Thoracic aorta endothelial cell (primary cell): ENCODE measurements around the gene ARF5. TPM values are rescaled to one million over a fixed set of nuclear protein-coding genes. Genes with fewer than 3 reads are reported as not detected.

Experiments
- total RNA-seq: library from RNA; depleted of rRNA; stranded (reverse); fragments of >200 nt; gene quantifications from 2 replicates; pipeline ENCODE4 v1.2.3, GENCODE V29; 2012

ARF5 gene
- total RNA-seq: 107 and 111 TPM in 2 replicates

DNA sequence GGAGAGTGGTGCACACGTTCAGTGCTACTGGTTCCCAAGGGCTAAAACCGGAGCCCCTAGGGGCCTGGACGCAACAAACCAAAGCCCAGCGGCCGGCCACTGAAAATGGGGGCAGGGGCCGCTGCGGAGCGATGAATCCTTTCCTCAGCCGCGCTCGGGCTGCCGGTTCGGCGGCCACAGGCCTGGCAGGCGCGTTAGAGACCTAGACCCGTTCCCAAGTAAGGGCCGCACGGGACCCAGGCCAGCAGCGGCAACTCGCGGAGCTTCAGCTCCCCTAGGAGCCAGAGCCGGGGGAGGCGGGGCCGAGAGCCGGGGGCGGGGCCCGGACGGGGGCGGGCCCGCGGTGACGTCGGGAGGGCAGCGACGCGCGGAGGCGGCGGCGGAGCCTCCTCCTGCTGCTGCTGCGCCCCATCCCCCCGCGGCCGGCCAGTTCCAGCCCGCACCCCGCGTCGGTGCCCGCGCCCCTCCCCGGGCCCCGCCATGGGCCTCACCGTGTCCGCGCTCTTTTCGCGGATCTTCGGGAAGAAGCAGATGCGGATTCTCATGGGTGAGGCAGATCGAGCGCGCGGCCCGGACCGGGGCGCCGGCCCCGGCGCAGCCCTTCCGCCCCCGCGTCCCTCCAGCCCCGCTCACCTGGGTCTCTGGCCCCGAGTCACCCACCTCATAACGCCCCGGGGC is at the start of gene ARF5:
Gene ARF5 (plus strand): TSS at position 393 of the 678 bp plus-strand sequence. CDS start 88 bp downstream, at position 481.

DNA sequence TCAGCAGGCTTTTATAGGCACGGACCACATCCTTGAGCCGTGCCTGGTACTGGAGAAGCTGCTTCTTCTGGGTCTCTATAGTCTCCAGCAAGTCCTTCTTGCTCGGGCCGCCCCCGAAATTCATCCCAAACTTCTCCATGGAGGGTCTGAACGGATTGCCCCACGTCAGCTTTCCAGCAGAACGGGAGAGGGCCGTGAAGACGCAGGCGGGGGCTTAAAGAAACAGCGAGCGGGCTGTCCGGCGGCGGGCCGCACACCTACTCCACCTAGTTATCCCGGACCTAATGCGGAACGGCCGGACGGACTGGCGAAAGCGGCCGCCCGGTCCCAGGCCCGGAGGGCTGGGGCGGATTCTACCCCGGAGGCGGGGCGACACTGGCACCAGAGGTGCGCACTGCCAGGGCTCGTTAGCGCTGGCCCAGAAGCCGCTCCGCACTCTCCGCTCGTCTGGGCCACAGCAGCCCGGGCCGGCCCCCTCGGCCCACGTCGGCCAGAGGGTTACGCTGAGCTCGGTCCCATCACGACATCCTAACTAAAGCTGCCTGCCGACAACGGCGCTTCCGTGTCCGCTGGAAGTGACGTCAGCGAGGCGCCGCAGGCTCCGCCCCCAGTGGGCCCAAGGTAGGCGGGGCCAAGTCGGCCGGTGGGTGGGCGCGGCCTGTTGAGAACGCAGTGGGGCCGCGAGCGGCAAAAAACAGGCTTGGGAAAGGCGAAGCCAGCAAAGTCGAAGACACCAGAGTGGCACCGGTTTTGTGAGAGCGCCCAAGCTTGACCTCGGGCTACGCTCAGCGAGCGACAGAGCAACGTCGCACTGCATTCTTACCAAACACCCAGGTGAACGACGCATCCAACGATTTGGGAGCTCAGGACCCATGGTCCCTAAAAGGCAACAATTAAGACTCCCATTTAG is 2.9 kb upstream of the ARF5 start, which contains the start of gene GCC1:
Gene GCC1 (minus strand): TSS at position 553 of the 910 bp plus-strand sequence. CDS start 414 bp downstream, at position 139.

DNA sequence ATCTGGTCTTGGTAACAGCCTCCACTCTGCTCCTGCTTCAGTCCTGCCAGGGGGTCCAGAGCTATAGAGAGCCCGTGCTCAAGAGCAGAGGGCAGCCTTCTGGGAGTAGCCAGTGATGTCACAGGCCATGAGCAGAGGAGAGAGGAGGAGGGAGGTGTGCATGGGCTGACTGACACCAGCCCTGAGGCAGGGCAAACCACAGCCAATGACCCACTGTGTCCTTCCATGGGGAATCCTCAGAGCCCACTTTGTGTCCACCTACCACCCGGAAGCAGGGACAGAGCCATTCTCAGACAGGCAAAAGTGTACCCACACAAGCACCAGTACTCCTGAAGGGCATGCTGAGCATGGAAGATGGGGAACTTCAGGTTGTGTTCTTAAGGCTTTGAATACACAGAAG is 29.8 kb downstream of the ARF5 start, which contains the start of gene PAX4:
Gene PAX4 (minus strand): TSS at position 101 of the 400 bp plus-strand sequence. CDS start 2,214 bp downstream, outside the sequence.

Other genes starting within 250 kb of the ARF5 start
- 37.4 and 42.4 TPM in 2 replicates for gene ZNF800, start 195.7 kb upstream of the ARF5 start, total RNA-seq
- gene GCC1, start 2.8 kb upstream of the ARF5 start, total RNA-seq: 18.2 TPM in 2 replicates
- 2.8 and 3.7 TPM in 2 replicates for gene FSCN3, start 5.3 kb downstream of the ARF5 start, total RNA-seq
- not detected in 2 replicates for gene PAX4, start 29.7 kb downstream of the ARF5 start, total RNA-seq
- gene SND1, start 63.8 kb downstream of the ARF5 start, total RNA-seq: 267 and 293 TPM in 2 replicates